Astrocyte (in vitro differentiated cells and primary cell): ENCODE results near the gene SH2D6. TPM values are rescaled to one million over a fixed set of nuclear protein-coding genes. Genes with fewer than 3 reads are reported as not detected.

Source experiments
- DNase-seq: peaks from one replicate; pipeline ENCODE4 v3.0.0-alpha.2; 2010; ENCODE audit warnings: low read depth
- FAIRE-seq: peaks from 2 replicates; lab custom pipeline; 2011; peaks lifted over from hg19 to GRCh38; lab: Jason Lieb, UNC
- H2AFZ ChIP-seq: 2 replicates; pipeline ENCODE4 v1.6.0; 2012; ENCODE audit warnings: low read depth, low read length, inconsistent platforms
- H3K27ac ChIP-seq: 2 replicates; pipeline ENCODE4 v1.5.1; 2011; ENCODE audit warnings: low read depth, low read length, inconsistent platforms
- H3K27me3 ChIP-seq: 2 replicates; pipeline ENCODE4 v1.6.0; 2011; ENCODE audit warnings: low read length, inconsistent platforms; ENCODE audit not compliant: insufficient read depth
- H3K36me3 ChIP-seq: 2 replicates; pipeline ENCODE4 v1.5.1; 2011; ENCODE audit warnings: low read length, inconsistent platforms; ENCODE audit not compliant: insufficient read depth
- H3K4me1 ChIP-seq: 2 replicates; pipeline ENCODE4 v1.5.1; 2011; ENCODE audit warnings: low read length, inconsistent platforms; ENCODE audit not compliant: insufficient read depth
- H3K4me2 ChIP-seq: 2 replicates; pipeline ENCODE4 v1.6.0; 2012; ENCODE audit warnings: low read length, inconsistent platforms
- H3K4me3 ChIP-seq: 2 replicates; pipeline ENCODE4 v1.5.1; 2011; ENCODE audit warnings: low read depth, mild to moderate bottlenecking, low read length, inconsistent platforms; ENCODE audit not compliant: insufficient read depth
- H3K79me2 ChIP-seq: 2 replicates; pipeline ENCODE4 v1.6.0; 2012; ENCODE audit warnings: mild to moderate bottlenecking, low read length, inconsistent platforms; ENCODE audit not compliant: insufficient read depth
- H3K9ac ChIP-seq: 2 replicates; pipeline ENCODE4 v1.6.0; 2012; ENCODE audit warnings: mild to moderate bottlenecking, low read length, inconsistent platforms
- H3K9me3 ChIP-seq: 2 replicates; pipeline ENCODE4 v1.5.1; 2012; ENCODE audit warnings: low read depth, mild to moderate bottlenecking, low read length, inconsistent platforms; ENCODE audit not compliant: insufficient read depth
- H4K20me1 ChIP-seq: 2 replicates; pipeline ENCODE4 v1.6.0; 2012; ENCODE audit warnings: low read length, inconsistent platforms; ENCODE audit not compliant: insufficient read depth
- H3K27ac Mint-ChIP-seq: one replicate; pipeline ENCODE4 v1.8.0; 2021; ENCODE audit warnings: mild to moderate bottlenecking, mixed read lengths; ENCODE audit not compliant: unreplicated experiment
- H3K27me3 Mint-ChIP-seq: one replicate; pipeline ENCODE4 v1.8.0; 2021; ENCODE audit warnings: low read depth, mixed read lengths; ENCODE audit not compliant: unreplicated experiment
- H3K36me3 Mint-ChIP-seq: one replicate; pipeline ENCODE4 v1.8.0; 2021; ENCODE audit warnings: low read depth, mixed read lengths; ENCODE audit not compliant: unreplicated experiment
- H3K4me1 Mint-ChIP-seq: one replicate; pipeline ENCODE4 v1.8.0; 2021; ENCODE audit warnings: low read depth, mixed read lengths; ENCODE audit not compliant: unreplicated experiment
- H3K4me3 Mint-ChIP-seq: one replicate; pipeline ENCODE4 v1.8.0; 2021; ENCODE audit warnings: mild to moderate bottlenecking, moderate library complexity, mixed read lengths; ENCODE audit not compliant: unreplicated experiment
- H3K9me3 Mint-ChIP-seq: one replicate; pipeline ENCODE4 v1.8.0; 2021; ENCODE audit warnings: mild to moderate bottlenecking, mixed read lengths; ENCODE audit not compliant: unreplicated experiment
- EZH2 ChIP-seq: IDR thresholded peaks from 2 replicates; pipeline ENCODE4 v1.6.1; 2012; ENCODE audit warnings: mild to moderate bottlenecking, low read length, inconsistent platforms; ENCODE audit not compliant: insufficient read depth
- total RNA-seq: library from RNA; stranded (reverse); gene quantifications from 2 replicates; pipeline ENCODE4 v1.2.1, GENCODE V29; 2021
- TF ChIP-seq, protein P1 (sequence below): IDR thresholded peaks from 2 replicates; pipeline ENCODE4 v1.5.1; 2011; ENCODE audit warnings: low read depth, mild to moderate bottlenecking, inconsistent platforms, low read length, moderate library complexity; ENCODE audit not compliant: insufficient read depth

The SH2D6 gene
- total RNA-seq, 1 donor from 2014 or later: 0.64 TPM

- Histone ChIP-seq H3K4me2 (no peak overlapping the region), H3K27me3 (no peaks in the 10 kb centered on the region), H3K9me3 (no peaks in the 10 kb centered on the region), H3K36me3 (peaks cover 5% of the 10 kb centered on the region), H2AFZ (no peak overlapping the region), H3K4me3 (no peak overlapping the region), H4K20me1 (no peaks in the 10 kb centered on the region), H3K79me2 (peaks cover 20% of the 10 kb centered on the region), H3K4me1 (peaks cover 9% of the 10 kb centered on the region), H3K27ac (no peak overlapping the region), H3K9ac (no peak overlapping the region)
- no peak for DNase-seq
- Mint-ChIP-seq H3K4me1 (peaks cover 7% of the 10 kb centered on the region), H3K36me3 (peaks cover 17% of the 10 kb centered on the region), H3K4me3 (no peak overlapping the region), H3K27ac (peak overlapping the region; percentile 5), H3K27me3 (no peaks in the 10 kb centered on the region), H3K9me3 (no peaks in the 10 kb centered on the region)
- no peak for FAIRE-seq
- TF ChIP-seq EZH2: no peak
- TF ChIP-seq, protein P1, sequence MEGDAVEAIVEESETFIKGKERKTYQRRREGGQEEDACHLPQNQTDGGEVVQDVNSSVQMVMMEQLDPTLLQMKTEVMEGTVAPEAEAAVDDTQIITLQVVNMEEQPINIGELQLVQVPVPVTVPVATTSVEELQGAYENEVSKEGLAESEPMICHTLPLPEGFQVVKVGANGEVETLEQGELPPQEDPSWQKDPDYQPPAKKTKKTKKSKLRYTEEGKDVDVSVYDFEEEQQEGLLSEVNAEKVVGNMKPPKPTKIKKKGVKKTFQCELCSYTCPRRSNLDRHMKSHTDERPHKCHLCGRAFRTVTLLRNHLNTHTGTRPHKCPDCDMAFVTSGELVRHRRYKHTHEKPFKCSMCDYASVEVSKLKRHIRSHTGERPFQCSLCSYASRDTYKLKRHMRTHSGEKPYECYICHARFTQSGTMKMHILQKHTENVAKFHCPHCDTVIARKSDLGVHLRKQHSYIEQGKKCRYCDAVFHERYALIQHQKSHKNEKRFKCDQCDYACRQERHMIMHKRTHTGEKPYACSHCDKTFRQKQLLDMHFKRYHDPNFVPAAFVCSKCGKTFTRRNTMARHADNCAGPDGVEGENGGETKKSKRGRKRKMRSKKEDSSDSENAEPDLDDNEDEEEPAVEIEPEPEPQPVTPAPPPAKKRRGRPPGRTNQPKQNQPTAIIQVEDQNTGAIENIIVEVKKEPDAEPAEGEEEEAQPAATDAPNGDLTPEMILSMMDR: no peak
These were observed 17.7 kb upstream of the SH2D6 start for GRCh38 chr2:85400541-85401463.

- Histone ChIP-seq H3K27me3 (no peaks in the 10 kb centered on the region), H3K27ac (no peak overlapping the region), H3K36me3 (peaks cover 5% of the 10 kb centered on the region), H4K20me1 (no peaks in the 10 kb centered on the region), H3K9ac (no peak overlapping the region), H3K4me2 (no peak overlapping the region), H3K4me3 (no peak overlapping the region), H3K79me2 (peaks cover 20% of the 10 kb centered on the region), H2AFZ (no peak overlapping the region), H3K9me3 (no peaks in the 10 kb centered on the region), H3K4me1 (peaks cover 11% of the 10 kb centered on the region)
- peaks cover 7% of the 10 kb centered on the region for H3K4me1 Mint-ChIP-seq
- no peak overlapping the region for H3K27ac Mint-ChIP-seq
- H3K27me3 Mint-ChIP-seq: no peaks in the 10 kb centered on the region
- H3K36me3 Mint-ChIP-seq: peaks cover 15% of the 10 kb centered on the region
- no peak for TF ChIP-seq EZH2
- TF ChIP-seq, protein P1: no peak
- no peak for DNase-seq
- FAIRE-seq: no peak
- H3K4me3 Mint-ChIP-seq: no peak overlapping the region
- H3K9me3 Mint-ChIP-seq: no peaks in the 10 kb centered on the region
These were observed 17.1 kb upstream of the SH2D6 start for GRCh38 chr2:85401464-85401805.

DNA sequence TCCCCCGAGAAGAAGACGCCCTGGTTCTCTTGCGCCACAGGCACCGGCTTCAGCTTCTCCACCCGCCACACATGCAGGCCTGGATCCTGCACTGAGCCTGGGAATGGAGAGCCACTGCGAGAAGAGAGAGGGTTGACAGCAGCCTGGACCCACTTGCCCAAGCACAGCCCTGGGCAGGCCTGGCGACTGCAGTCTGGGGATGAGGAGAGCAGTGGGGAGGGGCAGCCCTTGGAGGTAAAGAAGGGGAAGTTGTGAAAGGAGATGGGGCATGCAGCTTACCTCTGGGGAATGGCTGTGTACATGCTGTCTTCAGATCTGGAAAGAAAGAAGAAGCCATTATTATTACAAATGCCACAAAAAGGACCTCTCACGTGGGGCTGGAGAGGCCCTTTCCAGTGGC, 16.7 kb upstream of the SH2D6 start:
- Histone ChIP-seq H3K9me3 (no peaks in the 10 kb centered on the region), H4K20me1 (no peaks in the 10 kb centered on the region), H3K4me3 (no peak overlapping the region), H3K36me3 (peaks cover 5% of the 10 kb centered on the region), H3K4me2 (no peak overlapping the region), H2AFZ (no peak overlapping the region), H3K9ac (no peak overlapping the region), H3K27me3 (no peaks in the 10 kb centered on the region), H3K79me2 (peaks cover 20% of the 10 kb centered on the region), H3K4me1 (peaks cover 11% of the 10 kb centered on the region), H3K27ac (no peak overlapping the region)
- peaks cover 7% of the 10 kb centered on the region for H3K4me1 Mint-ChIP-seq
- TF ChIP-seq EZH2: no peak
- TF ChIP-seq, protein P1: no peak
- H3K36me3 Mint-ChIP-seq: peaks cover 11% of the 10 kb centered on the region
- FAIRE-seq (no peak), DNase-seq (no peak)
- H3K9me3 Mint-ChIP-seq: no peaks in the 10 kb centered on the region
- no peak overlapping the region for H3K27ac Mint-ChIP-seq
- no peaks in the 10 kb centered on the region for H3K27me3 Mint-ChIP-seq
- no peak overlapping the region for H3K4me3 Mint-ChIP-seq
